Small intestine (tissue), 7 donors: ENCODE results near the gene SPEF2. TPM values are rescaled to one million over a fixed set of nuclear protein-coding genes. Genes with fewer than 3 reads are reported as not detected.

ENCODE experiments used
- DNase-seq, 2 donors: peaks; one replicate each; pipeline versions ENCODE4 v3.0.0 to v3.0.0-alpha.2; 2013
- FAIRE-seq: peaks from 2 replicates; lab custom pipeline; 2012; peaks lifted over from hg19 to GRCh38; lab: Jason Lieb, UNC
- H3K27ac ChIP-seq, 3 donors: one replicate each; pipeline ENCODE4 v1.5.1; 2013; ENCODE audit warnings: low read length in 2 of 3, mild to moderate bottlenecking in 2 of 3, control low read depth in 1 of 3, inconsistent platforms in 1 of 3, low read depth in 1 of 3, moderate library complexity in 1 of 3
- H3K27me3 ChIP-seq, 3 donors: one replicate each; pipeline ENCODE4 v1.6.1; 2013; ENCODE audit warnings: low read length in 3 of 3, inconsistent platforms in 1 of 3; ENCODE audit not compliant: control insufficient read depth in 3 of 3, insufficient read depth in 3 of 3
- H3K36me3 ChIP-seq, 3 donors: one replicate each; pipeline ENCODE4 v1.6.1; 2013; ENCODE audit warnings: low read length in 3 of 3, inconsistent platforms in 1 of 3, low read depth in 1 of 3, mild to moderate bottlenecking in 1 of 3, moderate library complexity in 1 of 3; ENCODE audit not compliant: control insufficient read depth in 3 of 3, insufficient read depth in 2 of 3
- H3K4me1 ChIP-seq, 3 donors: one replicate each; pipeline ENCODE4 v1.6.1; 2013; ENCODE audit warnings: low read length in 2 of 3, inconsistent platforms in 1 of 3, low read depth in 1 of 3, mild to moderate bottlenecking in 1 of 3, moderate library complexity in 1 of 3; ENCODE audit not compliant: control insufficient read depth in 3 of 3, insufficient read depth in 2 of 3
- H3K4me3 ChIP-seq, 3 donors: one replicate each; pipeline ENCODE4 v1.5.1; 2013; ENCODE audit warnings: low read length in 3 of 3, control low read depth in 1 of 3, inconsistent platforms in 1 of 3, low read depth in 1 of 3, mild to moderate bottlenecking in 1 of 3, moderate library complexity in 1 of 3
- H3K9me3 ChIP-seq, 2 donors: one replicate each; pipeline ENCODE4 v1.6.1; 2013; ENCODE audit warnings: low read depth in 1 of 2, low read length in 1 of 2; ENCODE audit not compliant: control insufficient read depth in 2 of 2, insufficient read depth in 1 of 2
- WGBS, 3 donors: extraction: QIAGEN DNeasy Blood & Tissue Kit; methylation state at CpG; one replicate each; pipeline ENCODE4 v1.1.7; 2013; 5-methylcytosine and 5-hydroxymethylcytosine counted together
- polyA plus RNA-seq, 4 donors: library from polyadenylated mRNA; stranded (reverse) in 3 of 4; unstranded in 1 of 4; fragments of 200-250 nt in 3 of 4; fragments of 120-200 nt in 1 of 4; gene quantifications; one replicate each; pipeline versions ENCODE4 v1.2.1 to v1.2.3, GENCODE V29; 2013
- donor health status: healthy with polysubstance abuse.
- donor health status: control.
- donor health status: control.
- donor health status: Bipolar disorder and iron deficiency.
- donor health status: healthy.

The SPEF2 gene
- polyA plus RNA-seq, 4 donors, result under 0.01 to 13.5 (median 0.77) TPM

- DNase-seq (no peak), FAIRE-seq (no peak)
- no peaks in the 10 kb centered on the region for H3K27me3 ChIP-seq
- no peaks in the 10 kb centered on the region for H3K36me3 ChIP-seq
- 94 to 96% (median 94%) methylated on average over 1 of the region's 1 CpG for WGBS, 3 donors
- H3K27ac ChIP-seq, result no peak overlapping the region
- no peaks in the 10 kb centered on the region for H3K9me3 ChIP-seq
- H3K4me1 ChIP-seq, result no peaks in the 10 kb centered on the region
- no peak overlapping the region for H3K4me3 ChIP-seq
These were observed 165.9 kb downstream of the SPEF2 start for GRCh38 chr5:35783551-35783950.

GRCh38 chr5:35785601-35786085 lies 168.0 kb downstream of the SPEF2 start:
- FAIRE-seq, result no peak
- peaks cover 0 to 2% (median 0%) of the 10 kb centered on the region in 3 donors for H3K4me1 ChIP-seq
- no peaks in the 10 kb centered on the region for H3K36me3 ChIP-seq
- WGBS, 3 donors, result 79 to 89% (median 88%) methylated on average over 4 of the region's 4 CpGs
- no peaks in the 10 kb centered on the region for H3K27me3 ChIP-seq
- no peak overlapping the region for H3K27ac ChIP-seq
- no peak for DNase-seq
- H3K9me3 ChIP-seq, result no peaks in the 10 kb centered on the region
- no peak overlapping the region for H3K4me3 ChIP-seq

GRCh38 chr5:35788724-35789123 lies 171.1 kb downstream of the SPEF2 start:
- Histone ChIP-seq H3K36me3 (no peaks in the 10 kb centered on the region), H3K4me3 (no peak overlapping the region), H3K27ac (no peak overlapping the region), H3K27me3 (no peaks in the 10 kb centered on the region), H3K4me1 (peaks cover 0 to 7% (median 2%) of the 10 kb centered on the region in 3 donors), H3K9me3 (no peaks in the 10 kb centered on the region)
- FAIRE-seq (no peak), DNase-seq (no peak)
- WGBS, 3 donors, result 83 to 85% (median 84%) methylated on average over 4 of the region's 4 CpGs

GRCh38 chr5:35789732-35790456 lies 172.2 kb downstream of the SPEF2 start:
- FAIRE-seq, result no peak
- Histone ChIP-seq H3K27ac (no peak overlapping the region), H3K36me3 (no peaks in the 10 kb centered on the region), H3K4me1 (peaks cover 0 to 9% (median 2%) of the 10 kb centered on the region in 3 donors), H3K27me3 (no peaks in the 10 kb centered on the region), H3K9me3 (no peaks in the 10 kb centered on the region), H3K4me3 (no peak overlapping the region)
- no peak for DNase-seq
- 71 to 86% (median 81%) methylated on average over 4 of the region's 4 CpGs for WGBS, 3 donors

GRCh38 chr5:35790457-35790822 lies 172.8 kb downstream of the SPEF2 start:
- Histone ChIP-seq H3K9me3 (no peaks in the 10 kb centered on the region), H3K27ac (no peak overlapping the region), H3K4me1 (peaks cover 0 to 9% (median 2%) of the 10 kb centered on the region in 3 donors), H3K4me3 (no peak overlapping the region), H3K27me3 (no peaks in the 10 kb centered on the region), H3K36me3 (no peaks in the 10 kb centered on the region)
- DNase-seq (no peak), FAIRE-seq (no peak)
- WGBS, 3 donors, result 86 to 96% (median 91%) methylated on average over 1 of the region's 1 CpG

GRCh38 chr5:35794328-35794619 lies 176.6 kb downstream of the SPEF2 start:
- H3K4me3 ChIP-seq, result no peak overlapping the region
- DNase-seq (no peak), FAIRE-seq (no peak)
- H3K9me3 ChIP-seq, result no peaks in the 10 kb centered on the region
- H3K36me3 ChIP-seq, result no peaks in the 10 kb centered on the region
- H3K4me1 ChIP-seq, result peaks cover 0 to 9% (median 2%) of the 10 kb centered on the region in 3 donors
- no peak overlapping the region for H3K27ac ChIP-seq
- H3K27me3 ChIP-seq, result no peaks in the 10 kb centered on the region

- no peaks in the 10 kb centered on the region for H3K27me3 ChIP-seq
- FAIRE-seq, result no peak
- H3K4me1 ChIP-seq, result peaks cover 0 to 9% (median 2%) of the 10 kb centered on the region in 3 donors
- H3K27ac ChIP-seq, result no peak overlapping the region
- no peaks in the 10 kb centered on the region for H3K36me3 ChIP-seq
- WGBS, 3 donors, result 80 to 83% (median 82%) methylated on average over 8 of the region's 8 CpGs
- no peak overlapping the region for H3K4me3 ChIP-seq
- no peak for DNase-seq
- H3K9me3 ChIP-seq, result no peaks in the 10 kb centered on the region
These were observed 177.2 kb downstream of the SPEF2 start for GRCh38 chr5:35794684-35795375.

- FAIRE-seq (no peak), DNase-seq (no peak)
- Histone ChIP-seq H3K9me3 (no peaks in the 10 kb centered on the region), H3K27me3 (no peaks in the 10 kb centered on the region), H3K36me3 (no peaks in the 10 kb centered on the region), H3K4me3 (no peak overlapping the region), H3K27ac (no peak overlapping the region), H3K4me1 (no peaks in the 10 kb centered on the region)
These were observed 181.5 kb downstream of the SPEF2 start for GRCh38 chr5:35799181-35799580.
